Measurements from ENCODE around the gene DMWD. TPM values are rescaled to one million over a fixed set of nuclear protein-coding genes. Genes with fewer than 3 reads are reported as not detected.

DMWD gene
- total RNA-seq, 1 experiment from 2014 or later, result 64.6 TPM

GRCh38 chr19:45785097-45785496 lies 7.5 kb downstream of the DMWD start:
- H3K27me3 ChIP-seq (ENCODE audit: control insufficient read depth, insufficient read depth, low read length), result no peaks in the 10 kb centered on the region
- no peaks in the 10 kb centered on the region for H3K9me3 ChIP-seq (ENCODE audit: control insufficient read depth, insufficient read depth, low read depth, low read length)
- DNase-seq (ENCODE audit: low read depth, low spot score) (no peak), ATAC-seq (no peak)
- ChIA-PET CTCF (no interaction called here), POLR2A (no interaction called here)
- H3K4me3 ChIP-seq (ENCODE audit: low read depth in 2 of 2, low read length in 2 of 2), result no peak overlapping the region
- no peak for TF ChIP-seq SIN3A (IDR thresholded peaks at IDR 0.05; ENCODE audit: borderline replicate concordance, insufficient read depth, low read depth, low read length)
- TF ChIP-seq TCF7L2 (IDR thresholded peaks at IDR 0.05; ENCODE audit: low read depth, low read length), result no peak
- no peak for TF ChIP-seq CTCF (IDR thresholded peaks at IDR 0.05)
- TF ChIP-seq POLR2AphosphoS5 (IDR thresholded peaks at IDR 0.05; ENCODE audit: low read depth, low read length), result no peak
- no peak for TF ChIP-seq REST (IDR thresholded peaks at IDR 0.05; ENCODE audit: insufficient read depth in 1 of 2, low read depth in 2 of 2, low read length in 1 of 2)
- intact Hi-C loops (cut with micrococcal nuclease; ENCODE audit: unreplicated experiment), result no loop called here
- peaks cover 21% of the 10 kb centered on the region for H3K4me1 ChIP-seq (ENCODE audit: control insufficient read depth, insufficient read depth, low read length)
- H3K36me3 ChIP-seq (ENCODE audit: control insufficient read depth, insufficient read depth, low read length), result peaks cover 5% of the 10 kb centered on the region; the same call in 1 of the 2 replicates
- BruUV-seq (replicated peaks), result no TSS peak
- in situ Hi-C loops (cut with HindIII; ENCODE audit: low pct_unique_long_range_greater_than_20kb, low sequenced_read_pairs), result no loop called here
- H3K27ac ChIP-seq (ENCODE audit: low read length), result peak overlapping the region; percentile 39; the same call in 1 of the 2 replicates

GRCh38 chr19:45784096-45784495 lies 8.5 kb downstream of the DMWD start:
- CTCF ChIA-PET, result no interaction called here
- DNase-seq (ENCODE audit: low read depth, low spot score), result no peak
- in situ Hi-C loops (cut with HindIII; ENCODE audit: low pct_unique_long_range_greater_than_20kb, low sequenced_read_pairs), result no loop called here
- no peaks in the 10 kb centered on the region for H3K9me3 ChIP-seq (ENCODE audit: control insufficient read depth, insufficient read depth, low read depth, low read length)
- TF ChIP-seq TCF7L2 (IDR thresholded peaks at IDR 0.05; ENCODE audit: low read depth, low read length), result no peak
- TF ChIP-seq SIN3A (IDR thresholded peaks at IDR 0.05; ENCODE audit: borderline replicate concordance, insufficient read depth, low read depth, low read length), result no peak
- TF ChIP-seq REST (IDR thresholded peaks at IDR 0.05; ENCODE audit: insufficient read depth in 1 of 2, low read depth in 2 of 2, low read length in 1 of 2), result no peak
- TF ChIP-seq POLR2AphosphoS5 (IDR thresholded peaks at IDR 0.05; ENCODE audit: low read depth, low read length), result no peak
- no peak for TF ChIP-seq CTCF (IDR thresholded peaks at IDR 0.05)
- ATAC-seq, result no peak
- no TSS peak for BruUV-seq (replicated peaks)
- H3K36me3 ChIP-seq (ENCODE audit: control insufficient read depth, insufficient read depth, low read length), result 0 out of 2 replicates have a peak, but pooled peaks cover under 1% of the 10 kb centered on the region
- no peaks in the 10 kb centered on the region for H3K27me3 ChIP-seq (ENCODE audit: control insufficient read depth, insufficient read depth, low read length)
- POLR2A ChIA-PET, result no interaction called here
- intact Hi-C loops (cut with micrococcal nuclease; ENCODE audit: unreplicated experiment), result no loop called here
- peaks cover 25% of the 10 kb centered on the region for H3K4me1 ChIP-seq (ENCODE audit: control insufficient read depth, insufficient read depth, low read length)
- H3K27ac ChIP-seq (ENCODE audit: low read length), result peak overlapping the region; percentile 87; the same call in 1 of the 2 replicates
- no peak overlapping the region for H3K4me3 ChIP-seq (ENCODE audit: low read depth in 2 of 2, low read length in 2 of 2)
